Measurements from ENCODE around the gene CHST15.
"Not testable (repeated sequence)": the region's sequence is repeated elsewhere in the genome, so short reads cannot be mapped to it uniquely, and the experiment has no call there.

Gene CHST15

GRCh38 chr10:124047427-124048152, 45.8 kb downstream of the CHST15 start:
- no peak for DNase-seq

DNA sequence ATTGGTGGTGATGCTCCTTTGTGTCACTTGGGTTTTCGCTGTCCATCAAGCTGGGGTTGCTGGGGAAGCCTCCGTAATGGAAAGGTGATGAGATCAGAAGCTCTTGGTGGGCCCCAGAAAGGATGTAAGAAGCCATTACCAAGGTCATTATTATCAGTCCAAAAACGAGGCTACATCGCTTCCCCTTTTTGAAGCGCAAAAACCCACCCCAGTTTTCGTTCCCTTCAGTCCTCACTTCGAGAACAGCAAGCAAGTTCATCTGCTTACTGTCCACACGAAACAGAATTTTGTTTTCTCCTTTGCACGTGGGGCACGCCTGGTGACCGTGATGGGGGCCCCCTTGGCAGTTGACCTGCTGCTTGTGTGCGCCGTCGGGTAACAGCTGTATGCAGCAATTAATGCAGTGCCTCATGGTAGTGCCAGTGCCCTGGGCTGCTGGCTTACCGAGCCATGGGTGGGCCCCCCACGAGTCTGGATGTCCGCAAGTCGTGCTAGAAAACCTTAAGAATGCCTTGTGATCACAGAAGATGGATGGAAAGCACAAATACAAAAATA, 47.5 kb downstream of the CHST15 start:
- DNase-seq, result no peak

DNA sequence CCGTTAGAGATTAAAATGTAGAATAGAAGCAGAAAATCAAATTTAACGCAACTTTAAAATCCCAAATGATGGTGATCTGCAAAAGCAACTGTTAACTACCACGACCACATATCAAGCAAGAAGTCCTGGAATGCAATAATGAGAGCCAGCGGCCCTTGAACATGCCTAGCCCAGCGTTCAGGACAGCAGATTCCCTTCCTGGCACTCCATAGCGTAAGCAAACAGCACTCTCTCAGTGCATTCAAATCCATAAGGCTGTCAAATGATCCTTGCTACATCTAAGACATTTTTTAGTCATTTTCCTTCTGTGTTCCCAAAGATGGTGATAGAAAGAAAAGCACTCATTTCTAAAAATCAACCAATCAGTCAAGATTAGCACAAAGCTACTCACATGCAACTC, 48.1 kb downstream of the CHST15 start:
- no peak for DNase-seq

DNA sequence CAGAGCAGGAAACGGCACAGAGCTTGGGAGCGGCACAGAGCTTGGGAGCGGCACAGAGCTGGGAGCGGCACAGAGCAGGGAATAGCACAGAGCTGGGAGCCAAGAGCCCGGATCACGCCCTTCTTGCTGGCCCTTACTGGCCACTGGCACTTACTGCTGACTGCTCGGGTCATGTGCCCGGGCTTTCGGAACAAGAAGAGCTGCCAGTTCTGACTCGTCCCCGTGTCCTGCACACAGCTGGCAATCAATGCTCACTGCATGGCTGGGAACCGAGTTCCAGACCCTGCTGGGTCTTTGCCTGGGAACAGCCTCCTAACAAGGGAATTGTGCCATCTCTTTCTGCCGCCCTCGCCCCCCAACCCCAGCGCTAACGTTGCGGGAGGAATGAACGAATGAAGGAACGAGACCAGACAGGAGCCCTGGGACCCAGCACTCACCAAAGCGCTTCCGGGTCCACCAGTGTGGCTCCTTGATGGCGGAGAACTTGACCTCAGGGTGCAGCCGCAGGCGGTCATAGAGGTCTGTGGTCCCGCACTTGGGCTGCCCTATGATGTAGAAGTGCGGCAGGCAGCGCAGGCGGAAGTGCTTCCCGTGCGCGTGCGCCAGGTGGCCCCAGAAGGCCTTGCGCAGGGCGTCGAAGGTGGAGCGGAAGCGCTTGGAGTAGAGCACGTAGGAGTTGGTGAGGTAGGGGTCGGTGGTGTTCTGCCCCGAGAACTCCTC, 49.1 kb downstream of the CHST15 start:
- DNase-seq, result peak in 2 of 56 donors; percentile 18 to 21

DNA sequence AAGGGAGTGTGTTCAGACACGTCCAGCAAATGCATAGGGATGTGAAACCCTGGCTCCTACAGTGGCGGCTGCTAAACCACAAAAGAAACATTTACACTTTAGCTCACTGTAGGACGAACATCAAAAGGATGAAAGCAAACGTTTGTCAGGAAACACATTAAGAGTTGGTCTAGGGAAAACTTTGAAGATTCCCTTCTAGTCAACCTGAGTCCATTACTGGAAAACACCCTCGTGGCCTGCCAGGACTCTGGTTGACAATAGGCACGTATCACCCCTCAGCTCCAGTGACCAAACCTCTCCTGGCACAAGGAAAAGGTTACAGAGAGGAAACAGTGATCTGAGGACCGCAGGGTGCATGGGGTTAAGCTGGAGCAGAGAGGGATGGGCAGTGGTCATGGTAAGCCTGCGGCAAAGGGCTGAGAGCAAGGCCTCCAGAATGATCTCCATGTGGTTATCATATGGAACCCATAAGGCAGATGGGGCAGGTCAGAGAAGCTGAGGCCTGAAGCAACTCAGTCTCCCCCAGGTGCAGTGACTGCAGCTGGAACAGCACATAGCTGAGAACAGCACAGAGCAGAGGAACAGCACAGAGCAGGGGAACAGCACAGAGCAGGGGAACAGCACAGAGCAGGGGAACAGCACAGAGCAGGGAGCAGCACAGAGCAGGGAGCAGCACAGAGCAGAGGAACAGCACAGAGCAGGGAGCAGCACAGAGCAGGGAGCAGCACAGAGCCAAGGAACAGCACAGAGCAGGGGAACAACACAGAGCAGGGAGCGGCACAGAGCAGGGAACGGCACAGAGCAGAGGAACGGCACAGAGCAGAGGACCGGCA, 49.9 kb downstream of the CHST15 start:
- peak in 1 of 56 donors; percentile 35 for DNase-seq

GRCh38 chr10:124042656-124043309, 50.6 kb downstream of the CHST15 start:
- no peak for DNase-seq

DNA sequence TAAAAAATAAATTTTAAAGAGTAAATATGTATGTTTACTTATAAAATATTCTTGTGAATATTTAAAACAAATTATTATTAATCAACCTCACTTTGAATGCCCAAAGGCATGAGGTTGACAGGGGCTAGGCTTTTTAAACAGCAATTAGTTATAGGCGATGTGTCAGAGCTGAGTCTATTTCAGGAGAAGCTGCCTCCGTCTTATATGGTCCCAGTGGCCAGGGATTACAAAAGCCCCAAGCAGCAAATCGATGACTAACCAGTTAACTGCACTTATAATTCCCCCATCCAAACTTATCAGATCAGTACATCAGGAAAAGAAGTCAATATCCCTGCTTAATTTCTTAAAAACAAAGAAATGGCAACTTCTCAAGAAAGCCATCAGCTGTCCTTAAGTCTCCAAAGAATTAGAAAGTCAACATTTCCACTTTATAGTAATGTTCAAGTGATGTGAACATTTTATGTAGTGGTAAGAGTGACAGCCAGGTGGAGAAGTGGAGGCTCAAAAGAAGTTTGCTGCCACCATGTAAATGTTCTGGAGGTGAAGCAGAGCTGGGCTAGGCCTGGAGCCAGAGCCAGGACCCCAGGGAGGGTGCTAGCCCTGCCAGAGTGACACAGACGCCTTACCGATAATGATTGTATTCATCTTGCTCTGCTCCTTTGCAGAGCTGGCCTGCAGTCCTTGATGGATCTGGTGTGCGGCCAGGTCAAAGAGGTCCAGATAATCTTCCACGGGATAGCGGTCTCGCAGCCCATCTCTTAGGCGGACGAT, 51.5 kb downstream of the CHST15 start:
- no peak for DNase-seq

DNA sequence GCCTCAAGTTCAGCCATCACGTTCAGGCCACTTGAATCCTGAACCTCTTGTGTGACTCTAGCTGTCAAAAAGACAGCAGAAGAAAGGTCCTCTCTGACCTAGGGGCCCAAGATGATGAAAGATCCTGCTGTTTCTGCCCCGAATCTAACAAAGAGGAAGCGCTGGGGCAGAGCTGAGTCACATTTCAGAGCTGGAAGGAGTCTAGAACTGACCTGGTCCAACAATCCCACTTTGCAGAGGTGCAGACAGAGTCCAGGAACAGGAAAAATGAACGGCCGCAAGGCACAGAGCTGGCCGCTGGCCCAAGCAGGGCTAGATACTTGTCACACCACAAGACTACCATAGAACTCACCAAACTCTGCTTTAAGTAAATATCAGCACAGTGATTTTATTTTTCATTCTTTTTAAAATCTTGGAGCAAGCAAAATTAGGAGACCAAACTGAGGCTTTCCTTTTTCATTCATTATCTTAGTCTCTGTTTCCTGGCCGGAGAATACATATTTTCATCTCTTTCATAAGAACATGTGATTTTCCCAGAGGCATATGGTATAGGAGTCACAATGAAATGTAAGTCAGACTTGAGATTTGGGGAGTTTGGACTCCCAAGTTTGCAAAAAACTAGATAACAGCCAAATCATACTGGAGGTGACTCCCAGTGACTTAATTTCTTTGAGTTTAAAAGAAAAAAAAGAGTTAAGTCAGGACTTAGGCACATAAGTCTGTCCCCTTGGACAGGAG, 52.8 kb downstream of the CHST15 start:
- DNase-seq, result no peak

GRCh38 chr10:124039483-124040013, 53.9 kb downstream of the CHST15 start:
- DNase-seq, result no peak

GRCh38 chr10:124037784-124038183, 55.6 kb downstream of the CHST15 start:
- no peak for DNase-seq

DNA sequence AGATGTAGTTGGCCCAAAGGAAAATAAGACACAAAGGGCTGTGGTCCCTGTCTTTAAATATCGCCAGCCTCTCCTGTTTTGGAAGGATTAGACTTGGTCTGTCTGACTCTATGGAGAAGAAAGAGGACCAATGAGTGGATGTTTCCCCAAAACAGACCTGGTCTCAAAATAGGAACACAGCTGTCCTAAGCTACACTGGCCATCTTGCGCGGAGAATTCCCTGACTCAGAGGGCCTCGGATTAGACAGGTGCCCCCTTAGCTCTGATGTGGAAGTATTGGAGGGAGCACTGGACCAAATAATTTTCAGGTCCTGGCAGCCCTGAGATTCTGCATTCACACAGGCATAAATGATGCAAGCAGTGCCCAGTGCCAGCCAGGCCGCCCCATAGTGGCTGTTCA, 56.1 kb downstream of the CHST15 start:
- no peak for DNase-seq

DNA sequence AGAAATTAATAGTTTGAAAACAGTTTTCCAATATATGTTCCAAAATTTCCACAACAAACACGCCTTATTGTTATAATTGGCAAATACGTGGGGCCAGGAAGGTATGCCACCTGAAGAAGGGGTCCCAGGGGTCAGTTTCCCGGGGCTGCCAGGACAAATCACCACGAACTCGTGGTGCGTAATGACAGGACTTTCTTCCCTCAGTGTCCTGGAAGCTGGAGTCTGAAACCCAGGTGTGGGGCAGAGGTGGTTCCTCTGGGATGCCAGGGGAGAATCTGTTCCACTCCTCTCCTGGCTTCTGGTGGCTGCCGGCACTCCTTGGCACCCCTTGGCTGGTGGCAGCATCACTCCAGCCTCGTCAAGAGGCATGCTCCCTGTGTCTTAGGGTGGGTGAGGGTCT, 56.7 kb downstream of the CHST15 start:
- no peak for DNase-seq

GRCh38 chr10:124035928-124036558, 57.4 kb downstream of the CHST15 start:
- DNase-seq, result peak in 2 of 56 donors; percentile 9 to 44

DNA sequence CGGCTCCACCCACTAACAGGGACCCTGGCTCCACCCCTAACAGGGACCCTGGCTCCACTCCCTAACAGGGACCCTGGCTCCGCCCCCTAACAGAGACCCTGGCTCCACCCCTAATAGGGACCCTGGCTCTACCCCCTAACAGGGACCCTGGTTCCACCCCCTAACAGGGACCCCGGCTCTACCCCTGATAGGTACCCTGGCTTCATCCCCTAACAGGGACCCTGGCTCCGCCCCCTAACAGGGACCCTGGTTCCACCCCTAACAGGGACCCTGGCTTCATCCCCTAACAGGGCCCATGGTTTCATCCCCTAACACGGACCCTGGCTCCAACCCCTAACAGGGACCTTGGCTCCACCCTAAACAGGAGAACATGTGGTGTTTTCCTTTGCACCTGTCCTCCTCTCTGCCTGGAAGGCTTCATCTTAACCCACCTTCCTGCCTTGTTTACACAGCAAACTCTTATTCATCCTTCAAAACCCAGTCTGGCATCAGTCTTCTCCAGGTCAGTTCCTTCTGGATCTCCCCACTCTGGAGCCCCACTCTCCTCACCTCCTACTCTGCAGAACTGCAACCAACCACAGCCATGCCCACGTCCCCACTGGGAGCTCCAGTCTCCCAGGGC, 58.0 kb downstream of the CHST15 start:
- DNase-seq, result no peak

DNA sequence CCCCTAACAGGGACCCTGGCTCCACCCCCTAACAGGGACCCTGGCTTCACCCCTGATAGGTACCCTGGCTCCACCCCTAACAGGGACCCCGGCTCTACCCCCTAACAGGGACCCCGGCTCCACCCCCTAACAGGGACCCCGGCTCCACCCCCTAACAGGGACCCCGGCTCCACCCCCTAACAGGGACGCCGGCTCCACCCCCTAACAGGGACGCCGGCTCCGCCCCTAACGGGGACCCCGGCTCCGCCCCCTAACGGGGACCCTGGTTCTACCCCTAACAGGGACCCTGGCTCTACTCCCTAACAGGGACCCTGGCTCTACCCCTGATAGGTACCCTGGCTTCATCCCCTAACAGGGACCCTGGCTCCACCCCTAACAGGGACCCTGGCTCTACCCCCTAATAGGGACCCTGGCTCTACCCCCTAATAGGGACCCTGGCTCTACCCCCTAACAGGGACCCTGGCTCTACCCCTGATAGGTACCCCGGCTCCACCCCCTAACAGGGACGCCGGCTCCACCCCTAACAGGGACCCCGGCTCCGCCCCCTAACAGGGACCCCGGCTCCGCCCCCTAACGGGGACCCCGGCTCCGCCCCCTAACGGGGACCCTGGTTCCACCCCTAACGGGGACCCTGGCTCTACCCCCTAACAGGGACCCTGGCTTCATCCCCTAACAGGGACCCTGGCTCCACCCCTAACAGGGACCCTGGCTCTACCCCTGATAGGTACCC, 58.7 kb downstream of the CHST15 start:
- DNase-seq, result not testable (repeated sequence)

- DNase-seq, result no peak
Measured at GRCh38 chr10:124033887-124034218, 59.5 kb downstream of the CHST15 start.

DNA sequence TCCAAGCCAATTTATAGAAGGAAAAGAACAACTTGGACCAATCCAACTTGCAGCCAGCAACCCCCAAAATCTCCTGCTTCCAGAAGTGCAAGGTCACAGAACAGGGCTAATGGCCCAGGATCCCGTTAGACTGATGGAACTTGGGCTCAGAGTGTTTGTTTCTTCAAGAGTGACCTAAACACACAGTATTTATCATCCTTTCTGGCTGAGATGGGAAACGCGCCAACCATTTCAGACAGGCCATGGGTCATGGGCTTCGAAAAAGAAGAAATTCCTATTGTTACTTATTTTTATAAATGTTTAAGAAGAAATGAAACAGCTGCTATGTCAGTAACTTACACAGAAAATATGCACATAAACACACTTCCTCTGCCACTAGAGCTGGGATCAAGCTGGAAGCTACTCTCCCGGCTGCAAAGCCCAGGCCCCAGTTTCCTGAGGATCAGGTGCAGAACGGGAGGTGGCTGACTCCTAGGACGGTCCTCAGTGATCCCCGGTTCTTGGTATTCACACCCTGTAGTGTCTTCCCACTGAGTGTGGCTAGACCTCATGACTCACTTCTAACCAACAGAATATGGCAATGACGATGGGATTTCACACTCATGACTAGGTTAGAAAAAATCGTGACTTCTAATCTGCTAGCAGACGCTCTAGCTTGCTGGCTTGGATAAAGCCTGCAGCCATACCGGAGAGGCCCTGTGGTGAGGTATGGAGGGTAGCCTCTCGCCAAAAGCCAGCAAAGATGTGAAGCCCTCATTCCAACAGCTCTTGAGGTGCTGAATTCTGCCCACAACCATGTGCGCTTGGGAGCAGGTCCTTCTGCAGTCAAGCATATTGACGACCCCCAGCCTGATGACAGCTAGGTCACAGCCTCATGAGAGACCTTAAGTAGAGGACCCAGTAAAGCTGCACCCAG, 60.2 kb downstream of the CHST15 start:
- DNase-seq, result no peak
